ENCODE results near the gene BAIAP2L1.

DNA sequence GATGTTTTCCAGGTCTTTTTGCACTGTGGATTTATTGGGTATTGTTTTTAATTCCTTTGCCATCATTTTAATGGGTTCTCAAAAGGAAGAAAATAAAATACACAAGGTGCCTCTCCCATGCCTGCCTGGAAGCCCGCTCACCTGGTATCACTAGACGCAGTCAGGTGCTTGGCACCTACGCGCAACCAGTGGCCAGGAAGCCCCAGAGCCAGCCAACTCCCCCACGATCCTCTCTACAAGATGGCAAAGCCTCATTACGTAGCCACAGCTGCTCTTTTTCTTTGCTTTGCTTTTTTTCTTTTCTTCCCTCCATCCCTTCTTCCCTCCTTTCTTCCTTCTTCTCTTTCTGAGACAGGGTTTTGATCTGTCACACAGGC is 34.3 kb downstream of the BAIAP2L1 start:
- TF ChIP-seq ZNF302 (tag by site-specific recombination; IDR thresholded peaks at IDR 0.05; ENCODE audit: low read depth) (no peak), ZNF473 (tag by site-specific recombination; IDR thresholded peaks at IDR 0.05) (no peak), ZNF23 (tag by site-specific recombination; IDR thresholded peaks at IDR 0.05; ENCODE audit: borderline replicate concordance) (no peak), ZNF624 (tag by site-specific recombination; IDR thresholded peaks at IDR 0.05) (no peak), ZNF146 (tag by site-specific recombination; IDR thresholded peaks at IDR 0.05) (no peak), ZNF214 (tag by site-specific recombination; IDR thresholded peaks at IDR 0.05; ENCODE audit: borderline replicate concordance) (no peak), KLF16 (tag by site-specific recombination; IDR thresholded peaks at IDR 0.05) (no peak), ZNF292 (tag by site-specific recombination; IDR thresholded peaks at IDR 0.05; ENCODE audit: borderline replicate concordance, low read depth) (no peak), ZBTB7A (tag by site-specific recombination; IDR thresholded peaks at IDR 0.05; ENCODE audit: low read depth) (no peak)
- TF ChIP-seq, protein P1, sequence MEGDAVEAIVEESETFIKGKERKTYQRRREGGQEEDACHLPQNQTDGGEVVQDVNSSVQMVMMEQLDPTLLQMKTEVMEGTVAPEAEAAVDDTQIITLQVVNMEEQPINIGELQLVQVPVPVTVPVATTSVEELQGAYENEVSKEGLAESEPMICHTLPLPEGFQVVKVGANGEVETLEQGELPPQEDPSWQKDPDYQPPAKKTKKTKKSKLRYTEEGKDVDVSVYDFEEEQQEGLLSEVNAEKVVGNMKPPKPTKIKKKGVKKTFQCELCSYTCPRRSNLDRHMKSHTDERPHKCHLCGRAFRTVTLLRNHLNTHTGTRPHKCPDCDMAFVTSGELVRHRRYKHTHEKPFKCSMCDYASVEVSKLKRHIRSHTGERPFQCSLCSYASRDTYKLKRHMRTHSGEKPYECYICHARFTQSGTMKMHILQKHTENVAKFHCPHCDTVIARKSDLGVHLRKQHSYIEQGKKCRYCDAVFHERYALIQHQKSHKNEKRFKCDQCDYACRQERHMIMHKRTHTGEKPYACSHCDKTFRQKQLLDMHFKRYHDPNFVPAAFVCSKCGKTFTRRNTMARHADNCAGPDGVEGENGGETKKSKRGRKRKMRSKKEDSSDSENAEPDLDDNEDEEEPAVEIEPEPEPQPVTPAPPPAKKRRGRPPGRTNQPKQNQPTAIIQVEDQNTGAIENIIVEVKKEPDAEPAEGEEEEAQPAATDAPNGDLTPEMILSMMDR (tag by site-specific recombination; IDR thresholded peaks at IDR 0.05), result no peak
- TF ChIP-seq, protein P2, sequence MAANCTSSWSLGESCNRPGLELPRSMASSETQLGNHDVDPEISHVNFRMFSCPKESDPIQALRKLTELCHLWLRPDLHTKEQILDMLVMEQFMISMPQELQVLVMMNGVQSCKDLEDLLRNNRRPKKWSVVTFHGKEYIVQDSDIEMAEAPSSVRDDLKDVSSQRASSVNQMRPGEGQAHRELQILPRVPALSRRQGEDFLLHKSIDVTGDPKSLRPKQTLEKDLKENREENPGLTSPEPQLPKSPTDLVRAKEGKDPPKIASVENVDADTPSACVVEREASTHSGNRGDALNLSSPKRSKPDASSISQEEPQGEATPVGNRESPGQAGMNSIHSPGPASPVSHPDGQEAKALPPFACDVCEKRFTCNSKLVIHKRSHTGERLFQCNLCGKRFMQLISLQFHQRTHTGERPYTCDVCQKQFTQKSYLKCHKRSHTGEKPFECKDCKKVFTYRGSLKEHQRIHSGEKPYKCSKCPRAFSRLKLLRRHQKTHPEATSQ (tag by site-specific recombination; IDR thresholded peaks at IDR 0.05), result no peak
- TF ChIP-seq, protein P3, sequence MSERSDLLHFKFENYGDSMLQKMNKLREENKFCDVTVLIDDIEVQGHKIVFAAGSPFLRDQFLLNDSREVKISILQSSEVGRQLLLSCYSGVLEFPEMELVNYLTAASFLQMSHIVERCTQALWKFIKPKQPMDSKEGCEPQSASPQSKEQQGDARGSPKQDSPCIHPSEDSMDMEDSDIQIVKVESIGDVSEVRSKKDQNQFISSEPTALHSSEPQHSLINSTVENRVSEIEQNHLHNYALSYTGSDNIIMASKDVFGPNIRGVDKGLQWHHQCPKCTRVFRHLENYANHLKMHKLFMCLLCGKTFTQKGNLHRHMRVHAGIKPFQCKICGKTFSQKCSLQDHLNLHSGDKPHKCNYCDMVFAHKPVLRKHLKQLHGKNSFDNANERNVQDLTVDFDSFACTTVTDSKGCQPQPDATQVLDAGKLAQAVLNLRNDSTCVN (tag by site-specific recombination; optimal IDR thresholded peaks at IDR 0.05), result no peak
- TF ChIP-seq, protein P4, sequence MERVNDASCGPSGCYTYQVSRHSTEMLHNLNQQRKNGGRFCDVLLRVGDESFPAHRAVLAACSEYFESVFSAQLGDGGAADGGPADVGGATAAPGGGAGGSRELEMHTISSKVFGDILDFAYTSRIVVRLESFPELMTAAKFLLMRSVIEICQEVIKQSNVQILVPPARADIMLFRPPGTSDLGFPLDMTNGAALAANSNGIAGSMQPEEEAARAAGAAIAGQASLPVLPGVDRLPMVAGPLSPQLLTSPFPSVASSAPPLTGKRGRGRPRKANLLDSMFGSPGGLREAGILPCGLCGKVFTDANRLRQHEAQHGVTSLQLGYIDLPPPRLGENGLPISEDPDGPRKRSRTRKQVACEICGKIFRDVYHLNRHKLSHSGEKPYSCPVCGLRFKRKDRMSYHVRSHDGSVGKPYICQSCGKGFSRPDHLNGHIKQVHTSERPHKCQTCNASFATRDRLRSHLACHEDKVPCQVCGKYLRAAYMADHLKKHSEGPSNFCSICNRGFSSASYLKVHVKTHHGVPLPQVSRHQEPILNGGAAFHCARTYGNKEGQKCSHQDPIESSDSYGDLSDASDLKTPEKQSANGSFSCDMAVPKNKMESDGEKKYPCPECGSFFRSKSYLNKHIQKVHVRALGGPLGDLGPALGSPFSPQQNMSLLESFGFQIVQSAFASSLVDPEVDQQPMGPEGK (tag by site-specific recombination; IDR thresholded peaks at IDR 0.05), result no peak
- TF ChIP-seq, protein P5, sequence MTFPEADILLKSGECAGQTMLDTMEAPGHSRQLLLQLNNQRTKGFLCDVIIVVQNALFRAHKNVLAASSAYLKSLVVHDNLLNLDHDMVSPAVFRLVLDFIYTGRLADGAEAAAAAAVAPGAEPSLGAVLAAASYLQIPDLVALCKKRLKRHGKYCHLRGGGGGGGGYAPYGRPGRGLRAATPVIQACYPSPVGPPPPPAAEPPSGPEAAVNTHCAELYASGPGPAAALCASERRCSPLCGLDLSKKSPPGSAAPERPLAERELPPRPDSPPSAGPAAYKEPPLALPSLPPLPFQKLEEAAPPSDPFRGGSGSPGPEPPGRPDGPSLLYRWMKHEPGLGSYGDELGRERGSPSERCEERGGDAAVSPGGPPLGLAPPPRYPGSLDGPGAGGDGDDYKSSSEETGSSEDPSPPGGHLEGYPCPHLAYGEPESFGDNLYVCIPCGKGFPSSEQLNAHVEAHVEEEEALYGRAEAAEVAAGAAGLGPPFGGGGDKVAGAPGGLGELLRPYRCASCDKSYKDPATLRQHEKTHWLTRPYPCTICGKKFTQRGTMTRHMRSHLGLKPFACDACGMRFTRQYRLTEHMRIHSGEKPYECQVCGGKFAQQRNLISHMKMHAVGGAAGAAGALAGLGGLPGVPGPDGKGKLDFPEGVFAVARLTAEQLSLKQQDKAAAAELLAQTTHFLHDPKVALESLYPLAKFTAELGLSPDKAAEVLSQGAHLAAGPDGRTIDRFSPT (tag by site-specific recombination; IDR thresholded peaks at IDR 0.05), result no peak
